SW480 (cell line): ENCODE data around the gene ADAMTSL1.

Source experiments
- DNase-seq: peaks from one replicate; pipeline ENCODE4 v3.0.0-alpha.2; 2016; ENCODE audit warnings: low spot score

The ADAMTSL1 gene

DNA sequence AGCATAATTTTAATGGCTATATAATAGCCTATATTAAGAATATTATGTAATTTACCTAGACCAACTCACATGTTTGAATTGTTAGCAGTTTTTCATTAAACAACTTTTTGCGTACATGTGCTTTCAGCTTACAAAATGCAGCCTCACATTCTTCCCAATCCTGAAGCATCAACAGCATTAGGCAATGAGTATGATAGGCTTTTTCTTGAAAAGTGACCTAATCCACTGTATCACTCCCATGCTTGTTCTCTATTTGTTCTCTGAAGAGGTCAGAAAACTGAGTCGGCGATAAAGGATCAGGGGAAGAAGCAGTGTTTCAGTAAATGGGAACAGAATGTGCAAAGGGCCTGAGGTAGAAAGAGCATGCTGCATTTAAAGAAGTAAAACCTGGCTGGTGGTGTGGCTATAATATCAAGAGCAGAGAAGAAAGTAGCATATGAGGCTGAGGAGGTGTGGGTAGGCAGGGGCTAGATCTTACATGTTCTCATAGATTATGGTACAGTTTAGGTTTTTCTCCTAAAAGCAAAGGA, 346.7 kb downstream of the ADAMTSL1 start:
- DNase-seq = no peak

DNA sequence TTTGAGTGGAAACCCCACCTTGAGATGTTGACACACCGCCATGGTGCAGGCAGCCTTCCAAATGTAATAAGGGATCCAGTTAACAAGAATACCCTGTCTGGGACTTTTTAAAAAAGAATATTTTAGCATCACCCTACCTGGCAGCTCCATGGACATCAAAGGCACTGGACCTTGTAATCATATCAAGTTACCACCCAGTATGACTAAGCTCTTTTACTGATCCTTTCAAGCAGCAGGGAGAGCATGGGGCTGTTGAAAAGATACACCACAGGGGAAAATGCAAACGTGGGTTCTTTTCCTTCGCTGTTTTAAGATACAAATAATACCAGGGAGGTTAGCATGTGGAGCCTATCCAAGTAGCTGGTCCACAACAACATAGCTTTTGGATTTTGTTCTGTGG, 347.8 kb downstream of the ADAMTSL1 start:
- peak; percentile 78 for DNase-seq

DNA sequence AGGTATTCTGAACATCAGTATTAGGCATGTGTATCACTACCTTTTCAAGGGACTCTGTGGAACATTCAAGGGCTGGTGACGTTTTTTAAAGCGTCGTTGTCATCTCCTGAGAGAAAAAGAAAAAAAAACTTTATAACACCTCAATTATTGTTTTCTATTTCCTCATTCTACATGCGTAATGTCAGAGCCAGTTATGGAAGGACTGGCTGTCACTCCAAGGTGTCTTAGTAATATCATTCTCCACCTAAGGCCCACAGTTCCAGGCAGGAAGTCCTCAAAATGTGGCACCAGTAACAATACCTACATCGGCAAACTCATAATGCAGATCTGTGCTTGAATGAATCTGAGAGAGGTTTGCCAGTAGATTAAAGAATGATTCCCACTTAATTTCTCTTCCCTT, 348.9 kb downstream of the ADAMTSL1 start:
- DNase-seq = no peak

DNA sequence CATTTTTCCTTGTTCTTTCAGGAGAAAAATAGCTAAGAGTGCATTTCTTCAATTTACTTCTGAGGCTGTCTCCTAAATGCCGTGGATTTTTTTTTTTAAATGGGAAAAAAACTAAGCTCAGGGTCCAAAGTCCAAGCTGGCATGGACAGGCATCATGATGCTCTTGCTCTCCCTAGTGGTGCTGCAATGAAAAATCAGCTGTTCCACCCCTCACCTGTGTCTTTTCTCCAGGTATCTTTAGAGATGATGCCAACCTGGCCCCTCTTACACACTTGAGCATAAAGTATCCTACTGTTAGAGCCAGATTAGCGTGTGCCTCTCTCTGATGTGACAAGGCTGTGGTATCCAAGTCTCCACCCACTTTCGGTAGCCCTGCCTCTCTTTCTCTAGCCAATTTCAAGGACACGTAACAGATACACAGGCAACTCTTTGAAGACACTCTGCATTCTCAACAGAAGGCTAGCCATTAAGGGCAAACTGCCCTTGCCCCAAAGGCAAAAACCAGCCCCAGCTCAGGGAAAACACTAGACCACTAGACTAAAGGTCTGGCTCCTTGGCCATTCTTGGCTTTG, 350.2 kb downstream of the ADAMTSL1 start:
- DNase-seq = peak; percentile 55

- DNase-seq = no peak
Observed at GRCh38 chr9:18825656-18826170, 351.8 kb downstream of the ADAMTSL1 start.

DNA sequence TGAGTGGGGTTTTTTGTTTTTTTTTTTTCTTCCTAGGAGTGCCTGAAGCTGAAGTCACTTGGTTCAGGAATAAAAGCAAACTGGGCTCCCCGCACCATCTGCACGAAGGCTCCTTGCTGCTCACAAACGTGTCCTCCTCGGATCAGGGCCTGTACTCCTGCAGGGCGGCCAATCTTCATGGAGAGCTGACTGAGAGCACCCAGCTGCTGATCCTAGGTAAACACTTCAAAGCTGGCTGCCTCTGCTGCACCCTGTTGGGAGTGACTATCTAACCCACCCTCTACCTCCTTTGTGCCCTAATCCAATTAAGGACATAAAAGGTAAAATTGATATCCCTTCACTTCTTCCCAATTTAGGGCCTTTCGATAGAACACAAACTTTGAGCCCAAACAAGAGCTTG, 352.3 kb downstream of the ADAMTSL1 start:
- no peak for DNase-seq

GRCh38 chr9:18829066-18829465, 355.1 kb downstream of the ADAMTSL1 start:
- no peak for DNase-seq

DNA sequence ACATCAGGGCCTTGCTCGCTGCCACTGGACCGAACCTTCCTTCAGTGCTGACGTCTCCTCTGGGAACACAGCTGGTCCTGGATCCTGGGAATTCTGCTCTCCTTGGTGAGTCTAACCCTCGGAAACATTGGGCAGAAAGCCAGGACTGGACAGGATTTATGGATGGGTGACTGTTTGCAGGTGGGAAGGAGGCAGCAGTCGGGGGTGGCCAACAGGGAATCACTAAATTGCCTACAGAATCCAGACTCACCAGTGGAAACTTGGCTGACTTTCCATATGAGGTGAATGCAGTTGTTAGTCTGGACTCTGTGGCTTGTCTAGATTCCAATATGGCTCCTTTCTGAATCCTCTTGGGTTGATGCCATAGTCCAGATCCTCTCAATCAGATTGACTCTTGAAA, 355.9 kb downstream of the ADAMTSL1 start:
- DNase-seq = no peak

GRCh38 chr9:18834740-18835361, 360.9 kb downstream of the ADAMTSL1 start:
- no peak for DNase-seq

DNA sequence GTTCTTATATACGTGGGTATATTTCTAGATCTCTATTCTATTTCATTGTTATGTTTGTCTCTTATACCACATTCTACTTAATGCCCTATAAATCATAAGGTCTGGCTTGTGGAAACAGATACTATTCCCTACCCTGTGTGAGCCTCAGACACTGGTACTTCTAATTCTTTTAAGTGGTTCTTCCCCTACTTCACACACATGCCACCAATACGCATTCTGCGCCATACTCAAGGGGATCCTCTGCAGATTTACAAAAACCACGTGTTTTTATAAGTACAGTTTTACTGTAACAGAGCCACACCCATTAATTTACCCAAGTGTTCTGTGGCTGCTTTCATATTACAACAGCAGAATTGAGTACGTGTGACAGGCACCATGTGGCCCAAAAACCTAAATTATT, 363.4 kb downstream of the ADAMTSL1 start:
- no peak for DNase-seq

DNA sequence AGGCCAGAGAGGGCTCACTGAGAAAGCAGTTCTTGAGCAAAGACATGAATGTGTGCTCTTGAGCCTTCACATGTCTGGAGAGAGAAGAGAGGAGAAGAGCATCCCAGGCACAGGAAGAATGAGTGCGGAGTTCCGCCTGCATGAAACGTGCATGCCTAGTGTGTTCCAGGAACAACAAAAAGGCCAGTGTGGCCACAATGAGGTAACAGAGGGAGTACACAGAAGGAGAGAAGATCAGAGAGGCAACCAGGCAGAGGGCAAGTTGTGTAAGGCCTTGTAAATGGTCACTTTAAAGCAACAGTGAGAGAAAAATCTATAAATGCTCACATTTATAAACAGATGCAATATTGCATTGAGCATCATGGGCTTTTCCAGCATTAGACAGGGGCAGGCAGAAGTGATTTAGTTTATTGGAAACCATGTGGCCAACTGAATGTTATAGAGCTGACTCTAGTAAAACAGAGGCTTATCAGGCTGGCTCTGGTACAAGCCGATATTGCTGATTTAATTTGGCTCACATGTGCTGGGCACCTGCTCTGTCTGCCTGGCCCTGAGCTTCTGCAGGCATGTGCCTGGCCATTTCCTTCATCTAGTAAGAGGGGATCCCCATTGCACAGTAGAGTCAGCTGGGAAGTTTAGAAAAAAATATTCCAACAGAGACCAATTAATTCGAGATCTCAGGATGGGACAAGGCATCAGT, 373.8 kb downstream of the ADAMTSL1 start:
- DNase-seq = no peak

DNA sequence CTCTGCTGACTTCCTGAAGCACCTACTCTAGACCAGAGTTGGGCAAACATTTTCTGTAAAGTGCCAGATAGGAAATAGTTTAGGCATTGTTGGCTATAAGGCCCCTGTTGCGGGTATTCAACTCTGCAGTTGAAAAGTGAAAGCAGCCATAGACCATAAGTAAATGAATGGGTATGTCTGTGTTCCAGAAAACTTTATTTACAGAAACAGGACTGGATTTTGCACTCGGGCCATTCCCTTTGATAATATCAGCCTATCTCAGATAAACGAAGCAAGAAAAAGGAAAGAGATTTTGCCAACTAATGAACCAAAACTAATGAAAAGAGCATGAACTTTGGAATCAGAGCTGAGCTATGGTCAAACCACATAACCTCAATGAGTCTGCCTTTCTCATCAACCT, 374.7 kb downstream of the ADAMTSL1 start:
- DNase-seq = no peak

DNA sequence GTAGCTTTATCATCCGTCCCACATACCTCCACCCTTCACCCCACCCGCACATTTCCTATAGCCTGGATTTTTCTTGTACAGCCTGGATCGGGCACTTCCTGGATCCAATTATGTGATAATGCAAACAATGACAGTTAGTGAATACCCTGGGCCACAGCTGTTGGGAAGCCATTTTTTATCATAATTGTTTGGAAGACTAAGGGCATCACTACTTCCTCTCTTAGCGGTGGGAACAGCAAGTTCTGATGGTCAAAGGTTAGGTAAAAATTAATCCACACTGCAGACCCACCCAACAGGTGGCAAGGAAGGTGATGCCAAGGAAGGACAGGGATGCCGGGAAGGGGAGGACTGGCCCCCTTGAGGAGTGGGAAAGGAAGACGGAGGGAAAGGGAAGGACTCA, 375.3 kb downstream of the ADAMTSL1 start:
- DNase-seq = no peak

- no peak for DNase-seq
Observed at GRCh38 chr9:18849890-18850677, 376.1 kb downstream of the ADAMTSL1 start.

DNA sequence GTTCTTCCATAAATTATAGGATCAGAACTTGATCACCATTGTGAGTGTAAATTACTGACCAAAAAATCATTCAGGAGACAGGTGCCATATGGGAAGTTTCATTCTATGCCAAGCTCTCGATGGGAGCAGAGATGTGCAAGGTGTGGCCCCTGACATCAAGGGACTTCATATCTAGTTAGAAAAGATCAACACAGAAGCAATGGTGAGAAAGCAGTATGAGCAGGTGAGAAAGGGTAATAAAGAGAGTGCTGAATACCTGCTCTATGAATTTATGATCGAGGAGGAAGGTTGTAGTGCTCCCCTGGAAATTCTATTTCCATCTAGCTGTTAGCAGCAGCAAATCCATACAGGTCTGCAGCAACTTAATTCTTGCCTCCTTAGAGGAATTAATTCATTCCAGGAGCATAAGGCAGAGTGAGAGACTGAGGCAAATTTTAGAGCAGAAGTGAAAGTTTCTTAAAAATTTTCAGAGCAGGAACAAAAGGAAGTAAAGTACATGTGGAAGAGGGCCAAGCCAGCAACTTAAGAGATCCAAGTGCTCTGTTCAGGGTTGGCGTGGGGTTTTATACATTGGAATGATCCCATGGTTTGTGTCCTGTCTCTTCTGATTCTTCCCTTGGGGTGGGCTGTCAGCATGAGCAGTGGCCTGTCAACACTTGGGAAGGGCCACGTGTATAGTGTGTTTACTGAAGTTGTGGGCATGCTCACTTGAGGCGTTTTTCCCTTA, 377.3 kb downstream of the ADAMTSL1 start:
- no peak for DNase-seq

GRCh38 chr9:18855656-18856055, 381.7 kb downstream of the ADAMTSL1 start:
- DNase-seq = peak; percentile 61

DNA sequence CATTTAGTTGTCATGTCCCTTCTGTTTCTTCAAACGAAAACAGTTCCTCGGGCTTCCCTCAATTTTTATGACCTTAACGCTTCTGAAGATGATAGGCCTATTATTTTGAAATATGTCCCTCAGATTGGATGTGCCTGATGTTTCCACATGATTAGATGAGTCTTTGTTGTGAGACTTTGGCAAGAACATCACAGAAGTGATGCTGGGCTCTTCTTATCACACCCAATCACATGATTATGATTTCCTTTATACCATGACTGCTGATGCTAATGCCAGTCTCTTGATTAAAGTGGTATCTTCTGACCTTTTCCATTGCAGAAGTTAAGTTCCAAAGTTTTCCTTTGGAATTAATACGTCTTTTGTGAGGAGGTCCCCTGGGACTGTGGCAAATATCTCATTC, 383.4 kb downstream of the ADAMTSL1 start:
- no peak for DNase-seq

DNA sequence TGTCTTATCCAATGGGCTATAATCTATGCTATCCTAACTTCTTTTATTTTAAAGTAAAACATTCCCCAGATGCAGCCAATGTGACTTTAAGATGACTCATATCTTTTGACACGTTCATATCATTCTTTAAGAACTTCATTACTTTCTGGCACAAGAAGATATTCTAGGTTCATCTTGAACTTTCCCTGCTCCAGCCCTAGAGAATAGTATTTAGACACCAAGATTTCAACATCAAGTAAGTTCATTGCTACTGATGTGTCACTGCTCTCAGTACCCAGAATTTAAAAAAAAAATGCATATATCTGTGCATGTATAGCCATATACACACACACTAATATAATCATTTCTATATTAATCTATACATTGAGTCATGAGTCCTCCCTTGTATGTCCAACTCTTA, 383.8 kb downstream of the ADAMTSL1 start:
- no peak for DNase-seq

GRCh38 chr9:18861609-18862544, 387.9 kb downstream of the ADAMTSL1 start:
- no peak for DNase-seq

GRCh38 chr9:18863791-18864190, 389.8 kb downstream of the ADAMTSL1 start:
- no peak for DNase-seq

DNA sequence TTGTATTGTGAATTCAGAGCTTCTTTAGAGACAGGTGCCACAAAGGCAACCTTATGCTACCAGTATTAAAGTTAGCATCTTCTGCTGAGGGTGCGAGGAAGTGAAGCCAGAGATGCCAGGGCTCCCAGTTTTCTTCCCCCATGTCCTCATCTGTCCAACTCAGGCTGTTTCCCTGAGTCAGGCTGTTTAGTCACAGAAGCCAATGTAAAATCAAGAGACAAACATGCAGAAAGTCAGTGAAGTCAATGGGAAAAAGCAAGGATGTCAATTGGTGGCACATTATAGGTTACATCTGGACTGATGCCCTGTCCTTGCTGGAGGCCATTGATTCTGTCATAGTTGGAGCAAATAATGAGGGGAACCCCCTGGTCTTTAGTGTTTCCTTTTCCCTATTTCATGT, 390.6 kb downstream of the ADAMTSL1 start:
- DNase-seq = no peak
